ENCODE data around the gene METTL27. TPM values are rescaled to one million over a fixed set of nuclear protein-coding genes. Genes with fewer than 3 reads are reported as not detected.

Gene METTL27
- total RNA-seq, 1 experiment from 2014 or later = 1.7 TPM

- H3K36me3 ChIP-seq (ENCODE audit: control insufficient read depth, insufficient read depth, low read length) = no peaks in the 10 kb centered on the region
- H3K27ac Mint-ChIP-seq (ENCODE audit: unreplicated experiment) = no peak overlapping the region
- DNase-seq = no peak
- H3K9me3 ChIP-seq = no peaks in the 10 kb centered on the region
- H3K36me3 Mint-ChIP-seq (ENCODE audit: insufficient read depth, unreplicated experiment) = no peaks in the 10 kb centered on the region
- ChIA-PET POLR2A (interaction anchor here (0.6 to 0.7 kb wide), 2 partner anchors 9 to 12 kb away, joined by 3 read pairs; no protein-coding TSS in a partner anchor), CTCF (no interaction called here)
- H3K27me3 Mint-ChIP-seq (ENCODE audit: insufficient read depth, unreplicated experiment) = no peaks in the 10 kb centered on the region
- intact Hi-C loops (cut with micrococcal nuclease; ENCODE audit: unreplicated experiment) = no loop called here
- H3K4me3 ChIP-seq (ENCODE audit: low read depth, low read length) = no peak overlapping the region
- no peaks in the 10 kb centered on the region for H3K9me3 Mint-ChIP-seq (ENCODE audit: unreplicated experiment)
- no peak for TF ChIP-seq CTCF (IDR thresholded peaks at IDR 0.05; ENCODE audit: insufficient read depth in 1 of 2, low read depth in 1 of 2, low read length in 1 of 2, severe bottlenecking in 1 of 2, unreplicated experiment in 1 of 2)
- no peaks in the 10 kb centered on the region for H3K27me3 ChIP-seq (replicated peaks; ENCODE audit: control insufficient read depth, insufficient read depth, low read length)
- H3K4me1 ChIP-seq = peaks cover 20% of the 10 kb centered on the region
- BruUV-seq (replicated peaks) = no TSS peak
- H3K4me3 Mint-ChIP-seq (ENCODE audit: unreplicated experiment) = no peak overlapping the region
- peaks cover 23% of the 10 kb centered on the region for H3K4me1 Mint-ChIP-seq (ENCODE audit: low read depth, unreplicated experiment)
Measured at GRCh38 chr7:73820013-73820412, 22.3 kb downstream of the METTL27 start.

GRCh38 chr7:73817121-73817520 lies 25.2 kb downstream of the METTL27 start:
- Mint-ChIP-seq H3K27me3 (ENCODE audit: insufficient read depth, unreplicated experiment) (no peaks in the 10 kb centered on the region), H3K4me1 (ENCODE audit: low read depth, unreplicated experiment) (peaks cover 8% of the 10 kb centered on the region), H3K27ac (ENCODE audit: unreplicated experiment) (no peak overlapping the region), H3K4me3 (ENCODE audit: unreplicated experiment) (no peak overlapping the region), H3K36me3 (ENCODE audit: insufficient read depth, unreplicated experiment) (no peaks in the 10 kb centered on the region), H3K9me3 (ENCODE audit: unreplicated experiment) (no peaks in the 10 kb centered on the region)
- Histone ChIP-seq H3K27me3 (replicated peaks; ENCODE audit: control insufficient read depth, insufficient read depth, low read length) (no peaks in the 10 kb centered on the region), H3K36me3 (ENCODE audit: control insufficient read depth, insufficient read depth, low read length) (no peaks in the 10 kb centered on the region), H3K9me3 (peaks cover 10% of the 10 kb centered on the region), H3K4me3 (ENCODE audit: low read depth, low read length) (no peak overlapping the region), H3K4me1 (peaks cover 7% of the 10 kb centered on the region; the same call in 1 of the 2 replicates)
- peak in 1 of 2 experiments; percentile 23 for DNase-seq
- no peak for TF ChIP-seq CTCF (IDR thresholded peaks at IDR 0.05; ENCODE audit: insufficient read depth in 1 of 2, low read depth in 1 of 2, low read length in 1 of 2, severe bottlenecking in 1 of 2, unreplicated experiment in 1 of 2)
- intact Hi-C loops (cut with micrococcal nuclease; ENCODE audit: unreplicated experiment) = no loop called here
- ChIA-PET POLR2A (no interaction called here), CTCF (no interaction called here)
- no TSS peak for BruUV-seq (replicated peaks)

- Mint-ChIP-seq H3K4me1 (ENCODE audit: low read depth, unreplicated experiment) (no peaks in the 10 kb centered on the region), H3K9me3 (ENCODE audit: unreplicated experiment) (no peaks in the 10 kb centered on the region), H3K36me3 (ENCODE audit: insufficient read depth, unreplicated experiment) (no peaks in the 10 kb centered on the region), H3K4me3 (ENCODE audit: unreplicated experiment) (no peak overlapping the region), H3K27ac (ENCODE audit: unreplicated experiment) (no peak overlapping the region), H3K27me3 (ENCODE audit: insufficient read depth, unreplicated experiment) (no peaks in the 10 kb centered on the region)
- intact Hi-C loops (cut with micrococcal nuclease; ENCODE audit: unreplicated experiment) = no loop called here
- no peaks in the 10 kb centered on the region for H3K36me3 ChIP-seq (ENCODE audit: control insufficient read depth, insufficient read depth, low read length)
- H3K4me3 ChIP-seq (ENCODE audit: low read depth, low read length) = no peak overlapping the region
- no TSS peak for BruUV-seq (replicated peaks)
- H3K27me3 ChIP-seq (replicated peaks; ENCODE audit: control insufficient read depth, insufficient read depth, low read length) = no peaks in the 10 kb centered on the region
- H3K9me3 ChIP-seq = peaks cover 15% of the 10 kb centered on the region
- CTCF ChIA-PET = no interaction called here
- peak in 1 of 2 experiments; percentile 30 for DNase-seq
- TF ChIP-seq CTCF (IDR thresholded peaks at IDR 0.05; ENCODE audit: insufficient read depth in 1 of 2, low read depth in 1 of 2, low read length in 1 of 2, severe bottlenecking in 1 of 2, unreplicated experiment in 1 of 2) = no peak
- POLR2A ChIA-PET = no interaction called here
- H3K4me1 ChIP-seq = no peaks in the 10 kb centered on the region
Measured at GRCh38 chr7:73815436-73815835, 26.9 kb downstream of the METTL27 start.

Measured in Caco-2 (cell line).